ENCODE measurements around the gene RETREG3.

DNA sequence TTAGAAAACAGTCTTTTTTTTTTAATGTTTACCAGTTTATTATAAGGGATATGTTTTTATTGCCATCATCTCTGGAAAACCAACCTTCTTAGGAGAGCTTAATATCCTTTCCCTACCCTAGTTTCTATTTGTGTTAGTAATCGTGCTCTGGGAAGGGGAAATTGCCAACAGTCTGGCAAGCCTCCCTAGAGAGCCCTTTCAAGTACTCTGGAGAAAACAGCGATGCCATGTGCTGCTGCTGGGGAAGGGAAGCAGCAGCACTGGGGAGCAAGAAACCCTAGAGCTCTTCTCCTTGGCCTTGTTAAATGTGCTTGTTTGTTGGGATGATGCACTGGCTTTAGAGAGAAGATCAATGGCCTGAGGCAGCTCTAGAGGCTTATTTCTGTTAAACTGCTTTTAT, 10.3 kb downstream of the RETREG3 start:
- TF ChIP-seq, protein P1, sequence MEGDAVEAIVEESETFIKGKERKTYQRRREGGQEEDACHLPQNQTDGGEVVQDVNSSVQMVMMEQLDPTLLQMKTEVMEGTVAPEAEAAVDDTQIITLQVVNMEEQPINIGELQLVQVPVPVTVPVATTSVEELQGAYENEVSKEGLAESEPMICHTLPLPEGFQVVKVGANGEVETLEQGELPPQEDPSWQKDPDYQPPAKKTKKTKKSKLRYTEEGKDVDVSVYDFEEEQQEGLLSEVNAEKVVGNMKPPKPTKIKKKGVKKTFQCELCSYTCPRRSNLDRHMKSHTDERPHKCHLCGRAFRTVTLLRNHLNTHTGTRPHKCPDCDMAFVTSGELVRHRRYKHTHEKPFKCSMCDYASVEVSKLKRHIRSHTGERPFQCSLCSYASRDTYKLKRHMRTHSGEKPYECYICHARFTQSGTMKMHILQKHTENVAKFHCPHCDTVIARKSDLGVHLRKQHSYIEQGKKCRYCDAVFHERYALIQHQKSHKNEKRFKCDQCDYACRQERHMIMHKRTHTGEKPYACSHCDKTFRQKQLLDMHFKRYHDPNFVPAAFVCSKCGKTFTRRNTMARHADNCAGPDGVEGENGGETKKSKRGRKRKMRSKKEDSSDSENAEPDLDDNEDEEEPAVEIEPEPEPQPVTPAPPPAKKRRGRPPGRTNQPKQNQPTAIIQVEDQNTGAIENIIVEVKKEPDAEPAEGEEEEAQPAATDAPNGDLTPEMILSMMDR (IDR thresholded peaks at IDR 0.05; ENCODE audit: poor library complexity): no peak
- no peak for TF ChIP-seq EZH2 (IDR thresholded peaks at IDR 0.05; ENCODE audit: borderline replicate concordance)

Data from hepatocyte (in vitro differentiated cells).